GM18526 (cell line): ENCODE results near the gene SLC45A3.

Experiments used
- POLR2A ChIP-seq: IDR thresholded peaks from 3 replicates; pipeline ENCODE4 v1.6.1; 2011; ENCODE audit not compliant: insufficient read length; ENCODE audit errors: extremely low read depth

The SLC45A3 gene

DNA sequence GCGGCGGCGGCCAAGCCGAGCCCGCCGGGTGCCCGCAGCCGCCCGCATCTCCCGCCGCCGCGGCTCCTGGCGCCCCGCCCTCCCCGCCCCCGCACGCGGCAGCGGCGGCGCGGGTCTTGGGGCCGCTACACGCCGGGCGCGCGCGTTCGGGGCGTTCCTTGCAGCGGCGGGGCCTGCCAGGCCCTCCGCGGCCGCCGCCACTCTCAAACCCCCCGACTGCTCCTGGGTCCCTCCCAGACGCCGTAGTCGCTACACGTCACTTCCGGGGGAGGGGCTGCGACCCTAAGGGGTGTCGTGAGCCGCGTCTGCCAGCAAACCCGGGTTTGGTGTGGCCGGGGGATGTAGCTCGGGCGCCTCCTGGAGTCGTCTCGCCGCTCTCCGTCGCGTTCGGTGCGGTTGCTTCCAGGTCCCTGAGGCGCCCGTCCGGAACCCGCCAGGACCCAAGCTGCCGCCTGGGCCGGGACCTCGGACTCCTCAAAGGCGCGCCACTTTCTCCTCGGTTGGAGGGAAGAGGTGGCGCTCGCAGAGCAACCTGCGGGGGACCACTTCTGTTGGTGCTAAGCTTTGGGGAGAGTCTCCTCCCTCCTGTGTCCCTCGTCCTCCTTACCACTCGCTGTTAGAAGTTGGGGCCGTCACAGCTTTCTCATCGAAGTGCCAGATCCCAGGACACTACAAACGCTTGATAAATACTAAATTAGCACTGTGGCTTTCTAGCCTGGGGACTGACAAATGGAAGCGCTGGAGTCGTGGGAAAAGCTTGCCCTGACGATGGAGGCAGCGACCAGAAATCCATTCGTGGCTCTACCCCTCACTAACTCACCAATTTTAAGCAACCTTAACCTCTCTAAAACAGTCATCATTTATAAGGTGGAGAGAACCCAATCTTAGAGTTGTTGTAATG, 48.3 kb downstream of the SLC45A3 start, which contains the start of gene ELK4:
Gene ELK4 (minus strand): TSS at position 244 of the 901 bp plus-strand sequence. CDS start 8,129 bp downstream, outside the sequence.
- peak; percentile 92 for TF ChIP-seq POLR2A

DNA sequence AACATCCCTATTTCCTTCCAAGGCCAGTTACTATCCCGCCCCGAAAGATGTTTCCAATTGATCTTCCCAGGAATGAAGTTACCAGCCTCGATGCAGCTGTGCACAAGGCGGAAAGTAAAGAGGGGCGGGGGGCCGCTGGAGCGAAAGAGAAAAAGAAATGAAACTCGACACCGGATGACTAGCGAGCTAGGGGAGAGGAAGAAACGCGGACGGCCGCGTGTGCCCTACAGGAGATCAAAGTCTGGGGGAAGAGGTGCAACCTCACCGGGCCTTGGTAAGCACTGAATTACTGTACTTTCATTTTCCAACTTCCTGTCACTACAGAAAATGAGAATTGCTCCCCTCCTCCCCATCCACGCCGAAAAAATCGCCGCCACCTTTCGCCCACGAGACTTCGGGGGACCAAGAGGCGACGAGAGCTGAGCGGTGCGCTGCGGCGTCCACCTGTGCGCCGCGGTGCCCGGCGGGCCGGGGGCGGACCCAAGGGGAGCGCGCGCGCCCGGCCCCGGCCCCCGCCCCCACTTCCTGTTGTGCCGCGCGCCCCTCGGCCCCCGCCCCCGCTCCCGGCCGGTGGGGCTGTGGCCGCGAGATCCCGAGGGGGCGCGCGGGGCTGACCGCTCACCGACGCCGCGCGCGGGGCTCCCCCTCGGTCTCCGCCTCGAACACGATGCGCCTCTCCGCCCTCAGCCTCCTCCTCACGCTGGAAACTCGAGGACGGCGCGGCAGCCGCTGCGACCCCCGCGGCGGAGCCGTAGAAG, 49.1 kb downstream of the SLC45A3 start:
- TF ChIP-seq POLR2A: peak; percentile 48

GRCh38 chr1:205630651-205631009, 49.7 kb downstream of the SLC45A3 start:
- TF ChIP-seq POLR2A: no peak

GRCh38 chr1:205630241-205630640, 50.1 kb downstream of the SLC45A3 start:
- no peak for TF ChIP-seq POLR2A

DNA sequence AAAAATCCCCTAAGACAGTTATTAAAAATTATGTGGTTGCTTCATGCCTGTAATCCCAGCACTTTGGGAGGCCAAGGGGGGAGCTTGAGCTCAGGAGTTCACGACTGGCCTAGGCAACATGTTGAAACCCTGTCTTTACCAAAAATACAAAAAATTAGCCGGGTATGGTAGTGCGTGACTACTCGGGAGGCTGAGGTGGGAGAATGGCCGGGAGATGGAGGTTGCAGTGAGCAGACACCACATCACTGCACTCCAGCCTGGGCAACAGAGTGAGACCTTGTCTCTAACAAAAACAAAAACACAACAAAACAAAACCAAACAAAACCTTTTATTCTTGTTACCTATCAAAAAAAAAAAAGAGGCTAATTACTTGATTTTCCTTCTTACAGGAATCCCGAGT, 50.6 kb downstream of the SLC45A3 start:
- no peak for TF ChIP-seq POLR2A

GRCh38 chr1:205627956-205628355, 52.4 kb downstream of the SLC45A3 start:
- no peak for TF ChIP-seq POLR2A

GRCh38 chr1:205626216-205626615, 54.1 kb downstream of the SLC45A3 start:
- TF ChIP-seq POLR2A: no peak

DNA sequence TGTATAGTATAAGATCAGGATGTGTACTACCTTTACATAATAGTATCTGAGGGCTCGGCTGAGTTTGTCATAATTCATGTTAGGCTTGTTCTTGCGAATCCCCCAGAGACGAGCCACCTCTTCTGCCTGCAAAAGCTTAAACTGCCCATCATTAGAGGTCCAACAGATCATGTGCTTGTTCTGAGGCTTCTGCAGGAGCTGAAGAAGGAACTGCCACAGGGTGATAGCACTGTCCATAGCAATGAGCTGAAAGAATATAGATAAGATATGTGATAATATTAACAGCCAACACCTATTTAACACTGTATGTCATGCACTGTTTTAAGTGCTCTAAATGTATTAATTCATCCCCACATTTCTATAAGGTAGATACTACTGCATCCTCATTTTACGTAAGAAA, 56.7 kb downstream of the SLC45A3 start:
- no peak for TF ChIP-seq POLR2A

- TF ChIP-seq POLR2A: no peak
These were observed 60.0 kb downstream of the SLC45A3 start for GRCh38 chr1:205620269-205620668.

DNA sequence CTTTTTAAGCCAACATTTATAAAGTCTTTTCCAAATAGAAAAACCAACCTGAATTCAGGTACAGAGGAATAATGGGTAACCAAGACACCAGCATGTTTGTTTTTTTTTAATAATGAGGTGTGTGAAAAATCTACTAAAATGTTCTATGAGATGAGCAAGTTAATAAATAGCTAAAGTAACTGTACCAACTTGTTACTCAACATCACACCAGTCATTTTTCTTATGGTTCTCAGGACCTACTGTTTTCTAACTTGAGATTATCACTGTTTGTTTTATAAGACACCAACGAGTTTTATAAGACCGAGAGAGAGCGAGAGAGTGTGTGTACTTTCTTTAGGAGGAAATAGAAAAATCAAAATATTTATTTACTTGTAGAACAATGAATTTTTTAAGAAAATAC, 60.9 kb downstream of the SLC45A3 start:
- no peak for TF ChIP-seq POLR2A

DNA sequence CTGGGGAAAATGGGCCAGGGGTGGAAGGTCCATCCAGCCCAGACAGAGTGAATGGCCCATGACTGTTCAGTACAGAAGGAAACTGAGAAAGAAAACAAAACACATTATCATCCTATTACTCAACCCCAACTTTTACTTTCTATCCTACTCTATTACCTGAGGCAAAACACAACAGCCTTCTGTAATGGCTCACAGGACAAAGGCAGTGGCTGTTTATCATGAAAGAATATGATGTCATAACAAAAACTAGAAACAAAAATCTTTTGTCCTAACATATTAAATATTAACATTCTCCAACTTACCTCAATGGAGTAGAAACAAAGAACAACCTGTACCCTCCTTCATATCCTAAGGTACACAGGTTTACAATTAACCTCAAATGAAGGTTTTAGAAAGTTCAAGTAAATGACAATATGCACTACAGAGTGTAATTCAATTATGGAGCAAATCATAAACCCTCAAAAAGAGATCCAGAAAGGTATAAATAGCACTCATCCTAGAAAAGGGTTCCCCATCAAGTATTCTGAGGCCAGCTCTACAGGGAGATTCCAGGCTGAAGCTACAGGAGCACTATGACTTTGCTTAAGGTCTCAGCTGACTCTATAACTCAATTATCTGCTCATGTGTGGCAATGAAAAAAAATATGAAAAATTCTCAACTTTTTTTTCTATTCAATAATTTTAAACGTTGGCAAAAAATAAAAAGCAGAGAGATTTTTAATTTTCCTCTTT, 63.6 kb downstream of the SLC45A3 start:
- TF ChIP-seq POLR2A: no peak

GRCh38 chr1:205615789-205616188, 64.5 kb downstream of the SLC45A3 start:
- TF ChIP-seq POLR2A: no peak

DNA sequence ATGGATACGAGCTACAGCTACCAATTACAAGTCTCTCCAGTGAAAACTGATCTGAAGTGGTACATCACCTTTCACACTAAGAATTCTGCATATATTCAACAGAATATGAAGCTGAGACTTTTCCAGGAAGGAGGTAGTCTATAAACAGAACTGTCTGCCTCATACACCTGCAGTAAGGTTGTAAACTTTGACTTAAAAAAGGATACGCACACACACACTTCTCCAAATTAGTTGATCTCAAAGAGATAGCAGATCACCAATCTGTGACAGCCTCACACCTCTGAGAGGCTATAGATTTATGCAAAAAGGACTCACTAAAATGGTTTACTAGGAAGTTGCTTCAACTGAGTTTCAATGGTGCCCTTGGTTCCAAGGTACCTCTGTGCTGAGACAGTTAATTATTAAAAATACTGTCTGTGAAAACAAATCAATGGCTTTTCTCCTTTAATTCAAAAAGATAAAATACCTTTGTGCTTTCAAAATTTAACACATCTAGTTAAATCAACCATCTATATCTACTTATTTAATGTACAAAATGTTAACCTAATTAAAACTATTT, 66.4 kb downstream of the SLC45A3 start:
- TF ChIP-seq POLR2A: no peak

DNA sequence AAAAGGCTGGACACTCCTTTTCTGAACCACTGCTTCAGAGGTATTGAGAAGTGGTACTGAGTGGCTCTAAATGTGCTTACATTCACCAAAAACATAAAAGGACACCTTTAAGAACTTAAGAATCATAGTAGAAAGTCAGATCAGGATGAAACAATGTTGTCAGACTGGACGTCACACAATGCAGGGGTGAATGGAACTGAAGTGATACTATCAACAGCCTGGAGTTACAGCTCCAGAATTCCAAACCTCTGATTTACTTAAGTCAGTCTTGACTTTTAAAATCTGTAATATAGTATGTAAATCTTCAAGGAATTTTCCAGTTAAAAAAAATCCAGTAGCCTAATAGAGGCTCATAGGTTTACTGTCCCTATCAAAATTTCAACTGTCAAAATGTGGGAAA, 67.8 kb downstream of the SLC45A3 start:
- no peak for TF ChIP-seq POLR2A

DNA sequence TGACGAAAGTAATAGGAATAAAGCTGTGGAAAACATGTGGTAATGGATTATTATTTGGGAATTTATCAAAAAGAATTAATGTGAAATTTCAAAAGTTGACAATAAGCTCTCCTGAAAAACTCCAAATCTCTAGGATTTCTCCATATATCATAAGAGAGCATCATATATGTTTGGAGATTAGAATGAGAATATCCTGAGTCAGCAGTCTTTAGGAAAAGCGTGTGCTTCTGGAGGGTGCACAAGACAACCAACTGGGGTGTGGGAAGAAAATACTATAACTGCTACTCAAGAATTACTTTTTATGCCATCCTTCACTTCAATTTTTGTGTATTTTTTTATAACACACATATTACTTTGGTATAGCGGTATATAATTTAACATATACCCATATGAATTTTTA, 68.2 kb downstream of the SLC45A3 start:
- TF ChIP-seq POLR2A: no peak
